Fibroblast of the aortic adventitia (primary cell): ENCODE data around the gene ITPR2. TPM values are rescaled to one million over a fixed set of nuclear protein-coding genes. Genes with fewer than 3 reads are reported as not detected.

Experiments used
- DNase-seq: peaks from one replicate; pipeline ENCODE4 v3.0.0-alpha.2; 2010; ENCODE audit warnings: low read depth
- H3K4me3 ChIP-seq: 2 replicates; pipeline ENCODE4 v1.5.1; 2011; ENCODE audit warnings: low read depth, mild to moderate bottlenecking, control low read depth, low read length, moderate library complexity
- CTCF ChIP-seq: IDR thresholded peaks from 2 replicates; pipeline ENCODE4 v1.5.1; 2011; ENCODE audit warnings: mild to moderate bottlenecking, low read length, control low read depth, inconsistent platforms; ENCODE audit not compliant: insufficient read depth
- total RNA-seq: library from RNA; depleted of rRNA; stranded (reverse); fragments of >200 nt; gene quantifications from 2 replicates; pipeline ENCODE4 v1.2.3, GENCODE V29; 2012; ENCODE audit warnings: low replicate concordance

The ITPR2 gene
- total RNA-seq, 1 donor: 15.5 TPM

- no peak overlapping the region for H3K4me3 ChIP-seq
- no peak for TF ChIP-seq CTCF
- DNase-seq: no peak
These were observed 31.5 kb downstream of the ITPR2 start for GRCh38 chr12:26801486-26801885.

- no peak overlapping the region for H3K4me3 ChIP-seq
- DNase-seq: no peak
- TF ChIP-seq CTCF: no peak
These were observed 32.1 kb downstream of the ITPR2 start for GRCh38 chr12:26800858-26801257.

DNA sequence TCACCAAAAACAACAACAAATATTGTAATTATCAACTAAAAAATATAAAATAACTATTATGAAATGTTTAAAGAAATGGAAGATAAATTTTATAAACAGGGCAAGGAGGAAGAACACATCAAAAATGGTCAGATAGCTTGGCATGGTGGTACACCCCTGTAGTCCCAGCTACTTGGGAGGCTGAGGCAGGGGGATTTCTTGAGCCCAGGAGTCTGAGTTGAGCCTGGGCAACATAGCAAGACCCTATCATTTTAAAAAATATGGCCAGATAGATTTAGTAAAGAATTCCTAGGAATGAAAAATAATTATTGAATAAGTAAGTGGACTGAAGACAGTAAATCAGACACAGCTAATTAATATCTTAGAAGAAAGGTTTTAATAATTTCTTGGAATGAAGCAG, 32.6 kb downstream of the ITPR2 start:
- no peak for TF ChIP-seq CTCF
- H3K4me3 ChIP-seq: no peak overlapping the region
- no peak for DNase-seq

DNA sequence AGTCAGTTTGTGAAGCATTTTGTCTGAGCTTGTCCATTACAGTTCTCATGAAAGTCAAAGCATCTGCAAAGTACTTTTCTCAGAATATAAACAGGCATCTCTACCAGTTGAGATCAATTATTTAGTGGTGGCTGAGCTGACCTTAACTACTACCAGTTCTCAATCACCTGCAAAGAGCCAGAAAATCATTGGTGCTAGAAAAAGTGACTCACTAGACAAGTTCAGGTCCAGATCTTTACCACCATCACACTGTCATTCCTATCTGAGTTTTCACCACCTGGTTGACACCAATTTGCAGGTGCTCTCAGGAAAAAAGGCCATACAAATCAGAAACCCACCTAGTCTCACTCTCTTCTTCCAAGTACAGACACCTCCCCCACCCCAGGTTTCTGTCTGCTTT, 33.3 kb downstream of the ITPR2 start:
- DNase-seq: no peak
- no peak overlapping the region for H3K4me3 ChIP-seq
- no peak for TF ChIP-seq CTCF

GRCh38 chr12:26798640-26799039, 34.4 kb downstream of the ITPR2 start:
- H3K4me3 ChIP-seq: no peak overlapping the region
- DNase-seq: no peak
- no peak for TF ChIP-seq CTCF

GRCh38 chr12:26798023-26798422, 35.0 kb downstream of the ITPR2 start:
- TF ChIP-seq CTCF: no peak
- peak; percentile 25 for DNase-seq
- no peak overlapping the region for H3K4me3 ChIP-seq

- no peak for DNase-seq
- H3K4me3 ChIP-seq: no peak overlapping the region
- TF ChIP-seq CTCF: no peak
These were observed 37.1 kb downstream of the ITPR2 start for GRCh38 chr12:26795910-26796309.
